HepG2 (cell line): ENCODE measurements around the gene HELLS. TPM values are rescaled to one million over a fixed set of nuclear protein-coding genes. Genes with fewer than 3 reads are reported as not detected.

Source experiments
- JUN ChIP-seq: sonication (generic); formaldehyde crosslinking; IDR thresholded peaks from 2 replicates; pipeline ENCODE4 v1.4.0; 2020; ENCODE audit warnings: mild to moderate bottlenecking, missing genetic modification reagents
- NFKB2 ChIP-seq: sonication (generic); formaldehyde crosslinking; IDR thresholded peaks from 2 replicates; pipeline ENCODE4 v1.4.0; 2020; ENCODE audit warnings: missing genetic modification reagents, borderline replicate concordance
- SIX1 ChIP-seq: sonication (generic); formaldehyde crosslinking; IDR thresholded peaks from 2 replicates; pipeline ENCODE4 v1.4.0; 2020; ENCODE audit warnings: missing genetic modification reagents, borderline replicate concordance
- ZNF10 ChIP-seq: sonication (generic); formaldehyde crosslinking; IDR thresholded peaks from 2 replicates; pipeline ENCODE4 v1.4.0; 2020; ENCODE audit warnings: mild to moderate bottlenecking, low read depth, missing genetic modification reagents, borderline replicate concordance
- polyA plus RNA-seq, 8 experiments: library from polyadenylated mRNA; depleted of rRNA in 3 of 8; stranded (reverse) in 7 of 8; unstranded in 1 of 8; fragments of >200 nt; fragmentation: Illumina TruSeq in 4 of 8; extraction: Trizol in 4 of 8; gene quantifications; 2 replicates each; pipeline versions ENCODE4 v1.2.1 to v1.2.3, GENCODE V29; 2011 to 2016; ENCODE audit warnings: low read depth in 4 of 8, missing spikeins in 1 of 8, mixed read lengths in 1 of 8; ENCODE audit not compliant: insufficient read depth in 1 of 8
- total RNA-seq, 5 experiments: library from RNA; depleted of rRNA; stranded (reverse); fragments of >200 nt; fragmentation: Illumina TruSeq; extraction: Trizol; gene quantifications; 2 replicates each; pipeline ENCODE4 v1.2.3, GENCODE V29; 2016; ENCODE audit warnings: low read depth in 1 of 5
- TF ChIP-seq, protein P1 (sequence below): sonication (generic); formaldehyde crosslinking; IDR thresholded peaks from 2 replicates; pipeline ENCODE4 v1.4.0; 2020; ENCODE audit warnings: missing genetic modification reagents
- TF ChIP-seq, protein P2 (sequence below): sonication (generic); formaldehyde crosslinking; conservative IDR thresholded peaks from 2 replicates; pipeline ENCODE4 v1.4.0; 2020; ENCODE audit warnings: missing genetic modification reagents
- TF ChIP-seq, protein P3 (sequence below): fragments of 450-650 bp; IDR thresholded peaks from 2 replicates; pipeline ENCODE4 v1.6.1; 2017; ENCODE audit warnings: mild to moderate bottlenecking

The HELLS gene
- total and polyA plus RNA-seq, 2 of the 13 experiments (the other 11 are each of a cell fraction or from before 2014, with no cell fraction given), result 22.6 to 84.6 TPM

DNA sequence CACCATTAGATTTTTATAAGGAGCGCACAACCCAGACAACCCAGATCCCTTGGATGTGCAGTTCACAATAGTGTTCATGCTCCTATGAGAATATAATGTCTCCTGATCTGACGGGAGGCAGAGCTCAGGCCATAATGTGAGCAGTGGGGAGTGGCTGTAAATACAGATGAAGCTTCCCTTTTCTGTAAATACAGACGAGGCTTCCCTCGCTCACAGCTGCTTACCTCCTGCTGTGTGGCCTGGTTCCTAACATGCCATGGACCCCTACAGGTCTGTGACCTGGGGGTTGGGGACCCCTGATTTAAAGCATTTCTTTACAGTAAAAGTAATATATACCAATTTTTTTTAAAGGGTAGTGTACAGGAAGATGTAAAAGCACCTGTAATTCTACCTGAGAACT lies 33.2 kb downstream of the HELLS start (continued):
- TF ChIP-seq, protein P1, sequence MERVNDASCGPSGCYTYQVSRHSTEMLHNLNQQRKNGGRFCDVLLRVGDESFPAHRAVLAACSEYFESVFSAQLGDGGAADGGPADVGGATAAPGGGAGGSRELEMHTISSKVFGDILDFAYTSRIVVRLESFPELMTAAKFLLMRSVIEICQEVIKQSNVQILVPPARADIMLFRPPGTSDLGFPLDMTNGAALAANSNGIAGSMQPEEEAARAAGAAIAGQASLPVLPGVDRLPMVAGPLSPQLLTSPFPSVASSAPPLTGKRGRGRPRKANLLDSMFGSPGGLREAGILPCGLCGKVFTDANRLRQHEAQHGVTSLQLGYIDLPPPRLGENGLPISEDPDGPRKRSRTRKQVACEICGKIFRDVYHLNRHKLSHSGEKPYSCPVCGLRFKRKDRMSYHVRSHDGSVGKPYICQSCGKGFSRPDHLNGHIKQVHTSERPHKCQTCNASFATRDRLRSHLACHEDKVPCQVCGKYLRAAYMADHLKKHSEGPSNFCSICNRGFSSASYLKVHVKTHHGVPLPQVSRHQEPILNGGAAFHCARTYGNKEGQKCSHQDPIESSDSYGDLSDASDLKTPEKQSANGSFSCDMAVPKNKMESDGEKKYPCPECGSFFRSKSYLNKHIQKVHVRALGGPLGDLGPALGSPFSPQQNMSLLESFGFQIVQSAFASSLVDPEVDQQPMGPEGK (CRISPR knock-in tag), result no peak
- TF ChIP-seq NFKB2 (CRISPR knock-in tag) (no peak), SIX1 (CRISPR knock-in tag) (no peak), JUN (CRISPR knock-in tag) (no peak), ZNF10 (no peak)
- TF ChIP-seq, protein P2, sequence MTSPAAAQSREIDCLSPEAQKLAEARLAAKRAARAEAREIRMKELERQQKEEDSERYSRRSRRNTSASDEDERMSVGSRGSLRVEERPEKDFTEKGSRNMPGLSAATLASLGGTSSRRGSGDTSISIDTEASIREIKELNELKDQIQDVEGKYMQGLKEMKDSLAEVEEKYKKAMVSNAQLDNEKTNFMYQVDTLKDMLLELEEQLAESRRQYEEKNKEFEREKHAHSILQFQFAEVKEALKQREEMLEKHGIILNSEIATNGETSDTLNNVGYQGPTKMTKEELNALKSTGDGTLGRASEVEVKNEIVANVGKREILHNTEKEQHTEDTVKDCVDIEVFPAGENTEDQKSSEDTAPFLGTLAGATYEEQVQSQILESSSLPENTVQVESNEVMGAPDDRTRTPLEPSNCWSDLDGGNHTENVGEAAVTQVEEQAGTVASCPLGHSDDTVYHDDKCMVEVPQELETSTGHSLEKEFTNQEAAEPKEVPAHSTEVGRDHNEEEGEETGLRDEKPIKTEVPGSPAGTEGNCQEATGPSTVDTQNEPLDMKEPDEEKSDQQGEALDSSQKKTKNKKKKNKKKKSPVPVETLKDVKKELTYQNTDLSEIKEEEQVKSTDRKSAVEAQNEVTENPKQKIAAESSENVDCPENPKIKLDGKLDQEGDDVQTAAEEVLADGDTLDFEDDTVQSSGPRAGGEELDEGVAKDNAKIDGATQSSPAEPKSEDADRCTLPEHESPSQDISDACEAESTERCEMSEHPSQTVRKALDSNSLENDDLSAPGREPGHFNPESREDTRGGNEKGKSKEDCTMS (CRISPR knock-in tag), result no peak
- TF ChIP-seq, protein P3, sequence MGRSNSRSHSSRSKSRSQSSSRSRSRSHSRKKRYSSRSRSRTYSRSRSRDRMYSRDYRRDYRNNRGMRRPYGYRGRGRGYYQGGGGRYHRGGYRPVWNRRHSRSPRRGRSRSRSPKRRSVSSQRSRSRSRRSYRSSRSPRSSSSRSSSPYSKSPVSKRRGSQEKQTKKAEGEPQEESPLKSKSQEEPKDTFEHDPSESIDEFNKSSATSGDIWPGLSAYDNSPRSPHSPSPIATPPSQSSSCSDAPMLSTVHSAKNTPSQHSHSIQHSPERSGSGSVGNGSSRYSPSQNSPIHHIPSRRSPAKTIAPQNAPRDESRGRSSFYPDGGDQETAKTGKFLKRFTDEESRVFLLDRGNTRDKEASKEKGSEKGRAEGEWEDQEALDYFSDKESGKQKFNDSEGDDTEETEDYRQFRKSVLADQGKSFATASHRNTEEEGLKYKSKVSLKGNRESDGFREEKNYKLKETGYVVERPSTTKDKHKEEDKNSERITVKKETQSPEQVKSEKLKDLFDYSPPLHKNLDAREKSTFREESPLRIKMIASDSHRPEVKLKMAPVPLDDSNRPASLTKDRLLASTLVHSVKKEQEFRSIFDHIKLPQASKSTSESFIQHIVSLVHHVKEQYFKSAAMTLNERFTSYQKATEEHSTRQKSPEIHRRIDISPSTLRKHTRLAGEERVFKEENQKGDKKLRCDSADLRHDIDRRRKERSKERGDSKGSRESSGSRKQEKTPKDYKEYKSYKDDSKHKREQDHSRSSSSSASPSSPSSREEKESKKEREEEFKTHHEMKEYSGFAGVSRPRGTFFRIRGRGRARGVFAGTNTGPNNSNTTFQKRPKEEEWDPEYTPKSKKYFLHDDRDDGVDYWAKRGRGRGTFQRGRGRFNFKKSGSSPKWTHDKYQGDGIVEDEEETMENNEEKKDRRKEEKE, result no peak
